Fibroblast of the aortic adventitia (primary cell): ENCODE data around the gene PIGZ. TPM values are rescaled to one million over a fixed set of nuclear protein-coding genes. Genes with fewer than 3 reads are reported as not detected.

Experiments
- DNase-seq: peaks from one replicate; pipeline ENCODE4 v3.0.0-alpha.2; 2010; ENCODE audit warnings: low read depth
- H3K4me3 ChIP-seq: 2 replicates; pipeline ENCODE4 v1.5.1; 2011; ENCODE audit warnings: low read depth, mild to moderate bottlenecking, control low read depth, low read length, moderate library complexity
- total RNA-seq: library from RNA; depleted of rRNA; stranded (reverse); fragments of >200 nt; gene quantifications from 2 replicates; pipeline ENCODE4 v1.2.3, GENCODE V29; 2012; ENCODE audit warnings: low replicate concordance
- TF ChIP-seq, protein P1 (sequence below): IDR thresholded peaks from 2 replicates; pipeline ENCODE4 v1.5.1; 2011; ENCODE audit warnings: mild to moderate bottlenecking, low read length, control low read depth, inconsistent platforms; ENCODE audit not compliant: insufficient read depth

The PIGZ gene
- total RNA-seq, 1 donor = 1.9 TPM

GRCh38 chr3:196915375-196915774, 53.3 kb downstream of the PIGZ start:
- TF ChIP-seq, protein P1, sequence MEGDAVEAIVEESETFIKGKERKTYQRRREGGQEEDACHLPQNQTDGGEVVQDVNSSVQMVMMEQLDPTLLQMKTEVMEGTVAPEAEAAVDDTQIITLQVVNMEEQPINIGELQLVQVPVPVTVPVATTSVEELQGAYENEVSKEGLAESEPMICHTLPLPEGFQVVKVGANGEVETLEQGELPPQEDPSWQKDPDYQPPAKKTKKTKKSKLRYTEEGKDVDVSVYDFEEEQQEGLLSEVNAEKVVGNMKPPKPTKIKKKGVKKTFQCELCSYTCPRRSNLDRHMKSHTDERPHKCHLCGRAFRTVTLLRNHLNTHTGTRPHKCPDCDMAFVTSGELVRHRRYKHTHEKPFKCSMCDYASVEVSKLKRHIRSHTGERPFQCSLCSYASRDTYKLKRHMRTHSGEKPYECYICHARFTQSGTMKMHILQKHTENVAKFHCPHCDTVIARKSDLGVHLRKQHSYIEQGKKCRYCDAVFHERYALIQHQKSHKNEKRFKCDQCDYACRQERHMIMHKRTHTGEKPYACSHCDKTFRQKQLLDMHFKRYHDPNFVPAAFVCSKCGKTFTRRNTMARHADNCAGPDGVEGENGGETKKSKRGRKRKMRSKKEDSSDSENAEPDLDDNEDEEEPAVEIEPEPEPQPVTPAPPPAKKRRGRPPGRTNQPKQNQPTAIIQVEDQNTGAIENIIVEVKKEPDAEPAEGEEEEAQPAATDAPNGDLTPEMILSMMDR = no peak
- no peak overlapping the region for H3K4me3 ChIP-seq

GRCh38 chr3:196914866-196915265, 53.8 kb downstream of the PIGZ start:
- TF ChIP-seq, protein P1 = no peak
- H3K4me3 ChIP-seq = no peak overlapping the region
- no peak for DNase-seq

More at GRCh38 chr3:196915375-196915774, 53.3 kb downstream of the PIGZ start:
- DNase-seq = no peak

DNA sequence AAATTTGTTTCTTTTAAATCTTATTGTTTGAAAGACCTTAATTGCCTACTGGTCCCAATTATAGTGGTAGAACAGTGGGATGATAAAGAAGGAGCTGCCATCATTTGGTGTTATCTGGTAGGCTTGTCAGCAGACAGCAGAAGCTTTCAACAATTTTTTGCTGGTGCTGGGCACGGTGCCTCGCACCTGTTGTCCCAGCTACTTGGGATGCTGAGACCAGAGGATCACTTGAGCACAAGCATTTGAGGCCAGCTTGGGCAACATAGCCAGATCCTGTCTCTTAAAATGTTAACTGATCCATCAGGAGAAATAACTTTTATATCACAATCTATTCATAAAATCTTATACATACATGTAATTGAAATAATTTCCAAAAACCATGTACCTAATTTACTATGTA, 64.9 kb downstream of the PIGZ start:
- no peak for DNase-seq
- TF ChIP-seq, protein P1 = no peak
- no peak overlapping the region for H3K4me3 ChIP-seq

GRCh38 chr3:196902296-196902695, 66.3 kb downstream of the PIGZ start:
- no peak overlapping the region for H3K4me3 ChIP-seq
- TF ChIP-seq, protein P1 = no peak
- no peak for DNase-seq

DNA sequence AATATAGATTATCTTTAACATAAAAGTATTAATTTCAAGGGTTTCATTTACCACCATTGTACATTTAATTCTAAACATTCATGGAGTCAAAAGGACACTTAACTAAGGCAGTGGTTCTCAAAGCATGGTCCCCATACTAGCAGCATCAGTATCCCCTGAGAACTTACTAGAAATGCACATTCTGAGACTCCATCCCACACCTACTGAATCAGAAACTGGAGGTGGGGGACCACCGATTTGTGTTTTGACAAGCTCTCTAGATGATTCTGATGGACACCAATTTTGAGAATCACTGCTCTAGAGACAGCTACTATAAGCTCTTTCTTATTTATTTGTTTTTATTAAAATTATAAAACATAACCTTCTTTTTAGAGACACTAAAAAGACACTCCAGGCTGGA, 66.9 kb downstream of the PIGZ start:
- TF ChIP-seq, protein P1 = no peak
- no peak for DNase-seq
- H3K4me3 ChIP-seq = no peak overlapping the region

Other genes starting within 250 kb of the PIGZ start
- gene PAK2, start 229.0 kb downstream of the PIGZ start, total RNA-seq = 39.7 and 45.6 TPM in 2 replicates
- 28.2 and 38.1 TPM in 2 replicates for gene SENP5, start 100.9 kb downstream of the PIGZ start, total RNA-seq
- gene NCBP2, start 26.3 kb downstream of the PIGZ start, total RNA-seq = 48.8 and 49.5 TPM in 2 replicates
- 5.6 and 20.8 TPM in 2 replicates for gene MELTF, start 61.0 kb upstream of the PIGZ start, total RNA-seq